Dermis blood vessel endothelial cell (primary cell): ENCODE results near the gene UBXN4. TPM values are rescaled to one million over a fixed set of nuclear protein-coding genes. Genes with fewer than 3 reads are reported as not detected.
A peak's percentile ranks its signal among the peaks of the same experiment; 100 is the strongest.

ENCODE experiments used
- DNase-seq: peaks from one replicate; pipeline ENCODE4 v3.0.0; 2010
- total RNA-seq: library from RNA; depleted of rRNA; stranded (reverse); fragments of >200 nt; gene quantifications from 2 replicates; pipeline ENCODE4 v1.2.3, GENCODE V29; 2014

Gene UBXN4
- total RNA-seq, 1 donor from 2014 or later = 69.1 TPM

DNA sequence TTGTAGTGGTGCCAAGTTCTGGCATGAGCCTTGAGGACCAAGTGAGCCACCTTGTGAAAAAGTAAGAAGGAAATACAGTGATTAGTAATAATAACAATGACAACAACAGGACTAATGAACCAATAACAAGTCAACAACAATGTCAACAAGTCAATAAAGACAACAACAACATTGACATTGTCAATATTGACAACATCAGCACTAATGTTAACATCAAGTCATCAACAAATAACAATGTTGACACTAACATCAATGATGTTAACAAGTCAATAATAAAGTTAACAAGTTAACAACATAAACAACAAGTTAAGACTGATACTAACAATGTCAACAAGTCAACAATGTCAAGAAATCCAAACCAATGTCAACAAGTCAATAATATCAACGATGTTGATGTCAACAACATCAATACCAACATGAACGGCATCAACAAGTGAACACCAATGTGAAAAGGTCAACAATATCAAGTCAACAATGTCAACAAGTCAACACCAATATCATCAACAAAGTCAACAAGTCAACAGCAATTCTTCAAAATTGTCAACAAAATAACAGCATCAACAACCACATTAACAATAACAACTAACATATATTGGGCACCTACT lies 71.4 kb downstream of the UBXN4 start:
- no peak for DNase-seq

DNA sequence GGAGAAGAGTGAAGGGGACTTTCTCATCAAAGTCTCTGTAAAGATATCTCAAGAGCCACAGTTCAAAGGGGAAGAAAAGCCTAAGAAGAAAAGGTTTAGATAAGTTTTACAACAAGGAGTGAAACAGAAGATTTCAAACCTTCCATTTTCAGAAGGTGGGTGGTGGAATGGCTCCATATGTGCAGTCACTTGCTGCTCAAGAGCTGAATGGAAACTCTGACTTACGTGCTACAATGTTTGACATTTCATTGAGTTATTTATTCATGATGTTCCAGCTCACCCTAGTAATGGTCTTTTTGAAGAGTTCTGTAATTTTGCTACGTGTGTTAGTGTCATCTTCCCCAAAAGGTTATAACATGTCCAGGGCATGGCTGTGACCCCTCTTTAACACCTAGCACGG lies 73.6 kb downstream of the UBXN4 start:
- no peak for DNase-seq

- no peak for DNase-seq
These were observed 75.8 kb downstream of the UBXN4 start for GRCh38 chr2:135817466-135817865.

DNA sequence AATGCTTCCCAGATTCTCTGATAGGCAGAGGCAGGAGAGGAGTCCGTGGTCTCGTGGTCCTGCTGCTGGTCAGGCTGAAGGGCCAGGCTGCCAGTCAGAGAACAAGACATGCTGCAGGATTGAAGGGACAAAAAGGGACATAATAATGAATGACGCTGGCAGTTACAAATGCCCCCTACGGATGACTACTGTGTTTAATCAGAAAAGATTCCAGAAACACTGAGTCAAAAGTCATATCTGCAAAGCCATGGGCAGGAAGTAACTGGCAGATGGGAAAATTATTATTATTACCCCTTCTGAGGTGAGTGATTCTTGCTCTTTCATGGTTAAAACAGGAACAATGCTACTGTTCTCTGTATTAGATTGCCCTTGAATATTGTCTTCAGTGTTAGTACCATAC lies 76.3 kb downstream of the UBXN4 start:
- no peak for DNase-seq

DNA sequence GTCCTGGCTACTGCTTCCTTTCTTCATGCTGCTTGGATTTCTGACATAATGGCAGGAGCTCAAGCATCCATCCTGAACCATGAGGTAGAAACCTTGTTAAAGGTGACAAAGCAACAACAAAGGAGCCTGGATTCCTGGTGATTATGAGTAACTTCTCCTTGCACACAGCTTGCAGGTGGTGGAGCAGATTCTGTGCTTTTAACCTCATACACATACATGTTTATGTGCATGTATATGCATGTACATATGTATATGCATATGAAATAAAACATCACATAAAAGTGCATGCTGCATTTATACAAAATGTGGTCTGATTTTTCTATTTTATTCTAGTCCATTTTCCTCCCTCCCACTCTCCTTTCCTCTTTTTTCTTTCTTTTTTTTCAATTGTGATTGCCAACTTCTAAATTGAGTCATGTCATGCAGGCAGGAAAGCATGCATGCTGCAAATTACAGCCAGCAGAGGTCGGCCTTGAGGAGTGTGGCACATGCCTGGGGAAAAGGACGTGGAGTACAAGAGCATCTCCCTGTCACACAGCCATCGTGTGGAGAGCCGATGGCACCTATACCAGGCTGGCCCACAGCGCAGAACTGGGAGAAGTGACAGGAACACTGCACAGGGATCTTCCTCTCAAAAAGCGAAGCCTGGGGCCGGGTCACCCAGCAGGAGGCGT lies 77.4 kb downstream of the UBXN4 start:
- peak; percentile 49 for DNase-seq

DNA sequence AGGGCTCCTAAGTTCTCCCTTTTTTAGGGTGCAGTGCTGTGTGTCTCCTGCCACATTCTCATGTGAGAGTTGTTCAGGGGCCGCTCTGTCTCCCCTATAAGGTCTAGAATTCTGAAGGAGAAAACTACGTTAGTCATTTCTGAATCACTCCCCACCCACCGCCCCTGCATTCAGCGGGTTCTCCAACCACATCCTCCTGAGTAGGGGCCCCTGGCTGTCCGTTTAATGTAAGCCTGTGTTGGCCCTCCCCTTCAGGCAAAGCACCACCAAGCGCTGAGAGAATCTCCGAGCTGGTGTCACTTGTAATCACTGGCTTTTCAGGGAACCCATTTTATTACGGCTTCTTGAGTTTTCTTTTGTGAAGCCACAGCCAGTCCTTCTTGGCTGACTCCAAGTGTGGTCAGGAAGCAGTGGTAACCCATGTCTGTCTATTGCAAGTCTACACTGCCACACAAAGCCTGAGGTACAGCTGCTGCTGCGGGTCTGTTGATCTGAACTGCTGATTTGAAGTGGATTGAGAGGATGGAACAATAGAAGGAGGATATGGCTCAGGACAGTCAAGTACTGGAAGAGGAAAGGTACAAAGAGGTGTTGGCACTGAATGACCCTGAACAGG lies 78.5 kb downstream of the UBXN4 start:
- no peak for DNase-seq

- DNase-seq = no peak
These were observed 79.5 kb downstream of the UBXN4 start for GRCh38 chr2:135821190-135821589.

GRCh38 chr2:135822855-135823254 lies 81.2 kb downstream of the UBXN4 start:
- DNase-seq = no peak

DNA sequence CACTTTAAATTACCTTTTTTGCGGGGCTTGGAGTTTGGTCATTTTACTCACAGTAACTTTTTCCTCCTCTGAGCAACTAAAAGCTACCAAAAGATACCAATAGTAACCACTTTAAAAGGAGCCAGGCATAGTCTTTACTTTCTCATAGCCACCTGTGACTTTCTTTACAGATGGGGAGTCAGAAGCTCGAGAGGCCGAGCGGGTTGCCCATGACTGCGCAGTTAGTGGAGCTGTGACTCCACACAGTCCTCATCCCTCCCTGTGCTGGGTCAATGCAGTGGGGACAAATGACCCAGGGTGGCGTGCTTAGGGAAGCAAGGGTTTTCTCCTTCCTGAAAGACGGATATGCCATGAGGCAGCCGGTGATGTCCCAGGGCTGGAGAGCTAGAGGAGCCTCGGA lies 83.5 kb downstream of the UBXN4 start:
- no peak for DNase-seq

DNA sequence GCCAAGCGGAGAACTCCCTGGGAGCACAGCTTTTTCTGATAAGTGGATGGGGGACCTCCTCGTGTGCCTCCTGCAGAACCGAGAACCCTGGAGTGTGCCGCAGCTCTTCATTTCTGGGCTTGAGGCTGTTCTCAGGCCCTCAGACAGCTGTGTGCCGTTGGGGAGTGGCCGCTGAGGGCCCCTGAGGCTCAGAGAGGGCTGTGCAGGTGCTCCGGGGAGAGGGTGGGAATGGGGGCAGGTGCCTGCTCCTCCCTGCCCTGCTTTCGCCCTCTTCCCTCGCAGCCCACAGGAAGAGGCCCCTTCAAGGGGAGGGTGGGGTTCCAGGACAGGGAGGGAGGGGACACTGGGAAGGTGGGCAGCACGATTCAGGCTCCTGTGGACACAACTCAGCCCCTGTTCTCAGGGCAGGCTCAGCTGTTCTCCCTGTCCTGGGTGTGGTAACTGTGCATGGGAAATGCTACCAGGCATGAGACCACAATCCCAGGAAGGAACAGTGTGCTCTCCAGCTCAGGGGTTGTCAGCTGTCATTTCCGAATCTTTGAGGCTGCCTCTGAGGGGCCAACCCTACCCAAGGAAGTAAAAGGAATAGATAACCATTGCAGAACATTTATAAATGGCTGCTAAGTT lies 84.0 kb downstream of the UBXN4 start:
- DNase-seq = peak; percentile 28

GRCh38 chr2:135826544-135826943 lies 84.9 kb downstream of the UBXN4 start:
- DNase-seq = no peak

DNA sequence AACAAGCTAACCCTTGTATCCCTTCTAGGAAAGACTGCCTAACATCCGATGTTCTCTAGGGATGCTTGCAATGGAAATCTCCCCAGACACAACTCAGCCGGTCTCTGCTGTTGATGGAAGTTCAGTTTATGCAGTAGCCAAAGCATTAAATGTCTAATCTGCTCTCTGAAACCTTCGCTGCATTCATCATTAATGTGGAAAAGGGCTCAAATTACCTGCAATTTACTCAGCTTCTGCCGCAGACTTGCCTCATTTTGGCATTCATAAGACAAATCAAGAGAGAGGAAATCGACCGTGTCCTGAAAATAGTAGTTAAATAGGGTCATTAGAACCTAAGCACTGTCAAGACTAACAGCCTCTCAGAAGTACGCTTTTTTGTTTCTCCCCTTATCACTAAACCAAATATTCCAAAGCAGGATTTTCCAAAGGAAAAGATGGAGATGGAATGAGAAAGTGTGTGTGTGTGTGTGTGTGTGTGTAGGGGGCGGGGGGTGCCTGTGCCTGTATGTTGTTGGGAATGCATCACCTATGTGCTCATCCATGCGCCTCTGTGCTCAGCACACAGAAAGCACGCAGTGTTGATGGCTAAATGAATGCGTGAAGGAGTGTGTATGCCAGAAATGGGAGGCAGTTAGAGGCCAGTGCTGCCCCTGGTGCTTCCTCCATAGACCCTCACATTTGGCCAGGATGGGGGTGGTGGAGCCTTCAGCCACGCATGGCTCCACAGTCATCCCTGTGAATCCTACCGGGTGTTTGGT lies 87.9 kb downstream of the UBXN4 start:
- DNase-seq = no peak

DNA sequence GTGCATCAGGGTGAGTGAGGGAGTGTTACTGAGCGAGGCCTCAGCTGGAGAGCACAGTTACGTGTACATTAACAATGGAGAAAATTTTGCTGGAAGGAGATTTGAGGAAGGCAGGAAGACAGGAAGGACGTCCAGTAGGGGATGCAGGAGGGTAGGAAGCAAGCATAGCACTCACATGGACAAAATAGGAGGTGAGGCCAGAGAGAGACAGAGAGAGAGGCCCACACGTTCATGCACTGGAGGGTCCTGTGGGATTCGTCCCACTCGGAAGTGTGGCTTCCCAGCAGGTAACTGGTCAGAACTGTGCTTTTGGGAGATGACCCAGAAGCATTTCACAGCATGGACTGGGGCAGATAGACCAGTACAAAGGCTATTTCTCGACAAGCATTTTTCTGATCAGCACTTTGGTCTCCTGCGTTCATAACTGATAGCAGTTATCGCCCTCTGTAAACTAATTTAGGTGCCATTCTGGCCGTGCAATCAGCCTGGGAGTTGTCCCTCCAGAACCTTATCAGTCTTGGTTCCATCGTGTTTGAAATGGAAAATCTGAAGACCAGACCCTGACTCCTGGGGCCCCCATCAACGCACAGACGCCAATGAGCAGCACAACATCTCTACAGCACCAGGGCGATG lies 89.6 kb downstream of the UBXN4 start:
- no peak for DNase-seq

- no peak for DNase-seq
These were observed 91.2 kb downstream of the UBXN4 start for GRCh38 chr2:135832891-135833290.

Other genes starting within 250 kb of the UBXN4 start
- gene ZRANB3, start 210.6 kb upstream of the UBXN4 start, total RNA-seq = 4.9 and 8.0 TPM in 2 replicates
- gene R3HDM1, start 210.4 kb upstream of the UBXN4 start, total RNA-seq = 7.3 and 18.0 TPM in 2 replicates
- under 0.01 TPM in 1 of 2 replicates, not detected in the other for gene LCT, start 95.3 kb downstream of the UBXN4 start, total RNA-seq
- 15.5 and 46.5 TPM in 2 replicates for gene MCM6, start 134.6 kb downstream of the UBXN4 start, total RNA-seq
- 53.6 and 79.0 TPM in 2 replicates for gene DARS1, start 243.8 kb downstream of the UBXN4 start, total RNA-seq